ENCODE measurements around the gene CCDC39.
A peak's percentile ranks its signal among the peaks of the same experiment; 100 is the strongest.
"Not testable (repeated sequence)": the region's sequence is repeated elsewhere in the genome, so short reads cannot be mapped to it uniquely, and the experiment has no call there.

The CCDC39 gene

GRCh38 chr3:180619723-180620122, 59.6 kb downstream of the CCDC39 start:
- DNase-seq (ENCODE audit: low spot score) = no peak

DNA sequence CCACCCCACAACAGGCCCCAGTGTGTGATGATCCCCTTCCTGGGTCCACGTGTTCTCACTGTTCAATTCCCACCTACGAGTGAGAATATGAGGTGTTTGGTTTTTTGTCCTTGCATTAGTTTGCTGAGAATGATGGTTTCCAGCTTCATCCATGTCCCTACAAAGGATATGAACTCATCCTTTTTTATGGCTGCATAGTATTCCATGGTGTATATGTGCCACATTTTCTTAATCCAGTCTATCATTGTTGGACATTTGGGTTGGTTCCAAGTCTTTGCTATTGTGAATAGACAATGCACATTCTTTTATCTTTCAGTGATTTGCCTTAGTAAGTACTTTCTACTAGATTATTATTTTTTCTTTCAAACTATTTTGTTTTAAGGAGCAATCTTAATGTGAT, 60.7 kb downstream of the CCDC39 start:
- DNase-seq (ENCODE audit: low spot score) = not testable (repeated sequence)

DNA sequence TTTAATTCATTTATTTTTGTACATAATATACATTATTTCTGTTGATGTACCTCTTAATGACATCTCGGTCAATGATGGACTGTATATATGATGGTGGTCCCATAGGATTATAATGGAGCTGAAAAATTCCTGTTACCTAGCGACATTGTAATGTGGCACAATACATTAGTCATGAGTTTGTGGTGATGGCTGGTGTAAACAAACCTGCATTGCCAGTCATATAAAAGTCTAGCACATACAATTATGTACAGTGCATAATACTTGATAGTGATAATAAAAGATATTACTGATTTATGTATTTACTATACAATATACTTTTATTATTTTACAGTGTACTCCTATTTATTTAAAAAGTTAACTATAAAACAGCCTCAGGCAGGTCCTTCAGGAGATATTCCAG, 62.2 kb downstream of the CCDC39 start:
- DNase-seq (ENCODE audit: low spot score) = no peak

DNA sequence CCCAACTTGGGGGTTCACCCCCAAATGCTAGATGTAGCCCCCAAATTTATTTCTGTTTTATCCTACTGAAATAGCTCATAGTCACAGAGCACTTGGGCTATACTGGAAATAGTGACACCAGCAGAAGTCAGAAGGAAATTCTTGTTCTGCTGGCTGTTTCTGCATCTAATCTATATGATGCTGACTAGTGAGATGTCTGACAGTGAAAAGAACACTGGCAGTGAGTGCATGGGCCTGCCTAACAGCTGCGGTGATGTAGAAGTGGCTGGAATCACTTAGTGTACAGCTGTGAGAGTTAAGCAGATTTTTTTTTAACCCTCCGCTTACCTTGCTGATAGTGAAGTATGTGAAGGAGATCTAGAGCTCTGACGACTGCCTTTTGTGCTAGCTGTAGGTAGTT, 63.3 kb downstream of the CCDC39 start:
- DNase-seq (ENCODE audit: low spot score) = no peak

GRCh38 chr3:180612364-180612763, 66.9 kb downstream of the CCDC39 start:
- DNase-seq (ENCODE audit: low spot score) = no peak

DNA sequence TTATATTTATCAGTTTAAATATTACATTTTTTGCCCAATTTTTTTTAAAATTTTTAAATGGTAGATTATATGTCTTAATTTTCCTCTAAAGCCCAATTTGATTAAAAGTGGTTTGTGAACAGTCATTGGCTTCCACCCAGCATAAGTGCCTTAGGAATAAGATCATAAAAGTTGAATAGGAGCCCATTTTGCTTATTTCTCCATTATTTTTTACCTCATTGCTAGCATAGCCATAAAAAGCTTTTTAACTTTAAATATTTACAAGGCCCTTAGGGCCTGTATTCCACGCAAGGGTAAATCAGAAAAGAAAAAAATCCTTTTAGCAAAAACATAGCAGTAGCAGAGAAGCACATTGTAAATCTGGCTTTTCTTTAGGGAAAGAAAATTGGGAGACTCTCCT, 68.3 kb downstream of the CCDC39 start:
- no peak for DNase-seq (ENCODE audit: low spot score)

DNA sequence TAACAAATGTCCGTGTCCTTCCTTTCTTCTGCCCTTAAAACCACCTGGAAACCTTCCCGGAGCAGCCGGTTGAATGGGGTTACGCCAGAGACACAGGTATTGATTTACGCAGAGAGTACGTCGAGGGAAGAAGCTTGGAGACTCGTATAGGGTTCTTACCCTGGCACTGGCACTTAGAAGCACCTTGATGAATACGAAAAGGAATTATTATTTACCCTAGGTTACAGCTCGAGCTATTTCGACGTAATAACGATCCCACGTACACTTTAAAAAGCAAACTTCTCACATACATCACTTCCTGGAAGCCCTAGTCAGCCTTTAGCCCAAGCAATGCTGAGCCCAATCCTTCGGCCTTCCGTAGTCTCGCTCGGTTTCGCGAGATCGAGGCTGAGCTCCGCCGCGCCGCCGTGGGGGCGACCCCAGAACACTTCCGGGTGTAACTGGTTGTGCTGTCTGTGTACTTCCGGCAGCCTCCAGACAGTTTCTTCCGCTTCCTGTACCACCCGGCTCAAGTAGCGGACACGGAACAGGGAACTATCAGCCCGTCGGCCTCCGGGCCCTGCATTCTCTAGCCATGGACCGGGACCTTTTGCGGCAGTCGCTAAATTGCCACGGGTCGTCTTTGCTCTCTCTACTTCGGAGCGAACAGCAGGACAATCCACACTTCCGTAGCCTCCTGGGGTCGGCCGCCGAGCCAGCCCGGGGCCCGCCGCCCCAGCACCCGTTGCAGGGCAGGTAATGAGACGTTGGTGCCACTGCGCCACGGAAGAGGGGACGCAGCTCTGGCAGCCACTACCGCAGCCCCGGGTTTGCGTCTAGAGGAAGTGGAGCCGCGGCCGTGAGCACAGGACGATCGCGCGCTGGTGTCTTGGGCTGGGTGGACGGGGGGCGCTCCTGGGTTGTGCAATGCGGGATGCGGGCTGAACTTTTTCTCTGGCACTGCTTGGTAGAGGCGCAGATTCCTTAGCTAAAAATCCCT, 77.3 kb downstream of the CCDC39 start, which contains the start of gene TTC14:
TTC14 (plus strand) TSS at position 476 of the 979 bp plus-strand sequence; CDS start at position 575, 99 bp downstream.
- peak; percentile 92 for DNase-seq (ENCODE audit: low spot score)

- DNase-seq (ENCODE audit: low spot score) = no peak
These were observed 78.8 kb downstream of the CCDC39 start for GRCh38 chr3:180600473-180600872.

- DNase-seq (ENCODE audit: low spot score) = no peak
These were observed 83.7 kb downstream of the CCDC39 start for GRCh38 chr3:180595559-180595935.

GRCh38 chr3:180594631-180595558, 84.4 kb downstream of the CCDC39 start:
- peak; percentile 57 for DNase-seq (ENCODE audit: low spot score)

- DNase-seq (ENCODE audit: low spot score) = not testable (repeated sequence)
These were observed 85.7 kb downstream of the CCDC39 start for GRCh38 chr3:180593631-180594030.

- no peak for DNase-seq (ENCODE audit: low spot score)
These were observed 88.9 kb downstream of the CCDC39 start for GRCh38 chr3:180590396-180590795.

- DNase-seq (ENCODE audit: low spot score) = no peak
These were observed 98.4 kb downstream of the CCDC39 start for GRCh38 chr3:180580934-180581333.

GRCh38 chr3:180575571-180575970, 103.7 kb downstream of the CCDC39 start:
- DNase-seq (ENCODE audit: low spot score) = no peak

DNA sequence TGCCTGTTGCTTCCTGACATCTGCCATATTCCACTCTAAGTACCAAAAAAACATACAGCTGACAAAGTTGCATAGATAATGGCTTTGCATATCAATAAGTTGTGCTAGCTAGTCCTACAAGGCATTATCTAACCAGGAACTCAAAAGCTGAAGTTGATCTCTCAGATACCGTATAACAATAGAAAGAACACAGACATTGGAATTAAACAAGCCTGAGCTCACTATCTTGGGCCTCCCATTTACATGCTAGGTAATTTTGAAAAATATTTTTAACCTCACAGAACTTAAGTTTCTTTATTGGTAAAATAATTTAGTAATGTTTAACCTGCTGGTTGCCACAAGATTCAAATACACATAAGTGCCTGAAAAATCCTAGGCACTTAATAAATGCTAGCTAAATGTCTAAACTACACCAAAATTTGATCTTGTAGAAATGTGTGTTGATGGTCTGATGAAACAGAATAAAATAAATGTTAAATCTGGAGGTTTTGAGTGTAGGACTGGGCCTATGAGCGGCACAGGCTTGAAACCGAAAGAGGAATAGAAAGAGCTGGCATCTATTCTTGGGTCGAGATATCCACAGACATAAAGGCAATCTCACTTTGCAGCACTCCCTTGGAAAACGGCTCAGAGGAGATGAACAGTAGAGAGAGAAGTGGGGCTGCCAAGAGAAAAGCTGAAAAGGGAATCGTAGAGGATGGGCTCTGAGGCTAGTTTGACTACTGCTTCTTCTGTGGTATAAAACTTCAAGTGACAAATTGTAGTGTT, 107.3 kb downstream of the CCDC39 start:
- peak; percentile 16 for DNase-seq (ENCODE audit: low spot score)

DNA sequence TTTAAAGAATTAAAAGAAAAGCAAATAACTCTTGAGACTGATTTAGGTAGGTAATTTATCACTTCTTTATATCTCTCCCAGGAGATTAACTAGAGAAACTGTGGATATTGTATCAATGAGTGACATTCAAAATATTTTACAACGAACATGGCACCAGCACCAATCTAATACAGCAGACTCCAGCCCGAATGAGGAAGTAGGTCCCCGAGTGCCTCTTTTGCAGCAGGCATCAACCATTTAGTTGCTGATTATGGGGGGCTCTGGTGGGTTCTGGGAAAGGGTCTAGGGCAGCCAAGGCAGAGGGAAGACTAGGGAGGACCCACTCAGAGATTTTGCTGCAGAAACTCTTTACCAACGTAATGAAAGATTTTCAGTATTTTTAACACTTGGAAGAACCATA, 109.1 kb downstream of the CCDC39 start:
- DNase-seq (ENCODE audit: low spot score) = no peak

DNA sequence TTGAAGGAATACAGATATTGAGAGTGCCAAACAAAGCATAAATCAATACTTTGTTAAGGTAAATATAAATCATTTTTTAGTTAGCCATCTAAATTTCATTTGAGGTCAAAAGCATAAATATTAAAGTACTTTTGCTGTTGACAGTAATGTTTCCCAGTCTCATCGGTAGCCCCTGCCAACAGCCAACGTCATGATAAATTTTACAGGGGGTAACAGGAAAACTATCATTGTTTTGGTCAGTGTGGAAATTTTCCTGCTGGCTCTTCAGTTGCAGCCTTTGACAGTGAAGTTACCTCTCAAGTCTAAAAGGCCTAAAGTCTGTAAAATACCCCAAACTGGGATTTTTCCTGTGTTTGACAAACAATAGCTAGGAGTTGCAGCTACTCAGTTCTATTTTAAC, 114.6 kb downstream of the CCDC39 start:
- no peak for DNase-seq (ENCODE audit: low spot score)

Data from globus pallidus (tissue), 1 donor.